ENCODE results near the gene ZNF474. TPM values are rescaled to one million over a fixed set of nuclear protein-coding genes. Genes with fewer than 3 reads are reported as not detected.

Gene ZNF474
- total and polyA plus RNA-seq, 2 of the 4 experiments (the other 2 are of a cell fraction) = 0.24 to 0.54 TPM

DNA sequence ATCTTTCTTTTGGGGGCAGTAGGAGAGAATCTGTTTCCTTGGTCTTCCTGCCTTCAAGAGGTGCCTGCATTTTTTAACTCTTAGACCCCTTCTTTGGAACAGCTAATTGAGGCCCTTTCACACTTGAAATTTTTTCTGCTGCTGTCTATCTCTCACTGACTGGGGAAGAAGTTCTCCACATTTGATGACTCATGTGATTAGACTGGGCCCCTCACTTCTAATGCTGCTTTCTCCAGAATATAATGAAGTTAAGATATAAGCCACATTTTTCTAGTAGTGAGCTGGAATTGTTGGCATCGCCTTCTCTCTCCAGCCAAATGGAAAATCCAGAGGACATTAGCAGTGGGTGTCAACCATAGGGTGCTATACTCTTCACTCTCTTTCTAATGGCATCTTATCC lies 12.4 kb downstream of the ZNF474 start:
- dilution Hi-C loops (cut with HindIII; ENCODE audit: low sequenced_read_pairs, unreplicated experiment) = no loop called here
- no TSS peak for BruUV-seq (replicated peaks)
- peak; percentile 56 for ATAC-seq (ENCODE audit: low read depth)
- H4K20me1 ChIP-seq (ENCODE audit: insufficient read depth, low read length) = no peaks in the 10 kb centered on the region
- POLR2A ChIA-PET (ENCODE audit: unreplicated experiment) = no interaction called here
- CTCF ChIA-PET = interaction anchor here (0.8 kb wide), 1 partner anchor 16 kb away, joined by 3 read pairs; no protein-coding TSS in a partner anchor
- in situ Hi-C loops (cut with MboI; ENCODE audit: low sequenced_read_pairs) = no loop called here
- TF ChIP-seq, protein P1, sequence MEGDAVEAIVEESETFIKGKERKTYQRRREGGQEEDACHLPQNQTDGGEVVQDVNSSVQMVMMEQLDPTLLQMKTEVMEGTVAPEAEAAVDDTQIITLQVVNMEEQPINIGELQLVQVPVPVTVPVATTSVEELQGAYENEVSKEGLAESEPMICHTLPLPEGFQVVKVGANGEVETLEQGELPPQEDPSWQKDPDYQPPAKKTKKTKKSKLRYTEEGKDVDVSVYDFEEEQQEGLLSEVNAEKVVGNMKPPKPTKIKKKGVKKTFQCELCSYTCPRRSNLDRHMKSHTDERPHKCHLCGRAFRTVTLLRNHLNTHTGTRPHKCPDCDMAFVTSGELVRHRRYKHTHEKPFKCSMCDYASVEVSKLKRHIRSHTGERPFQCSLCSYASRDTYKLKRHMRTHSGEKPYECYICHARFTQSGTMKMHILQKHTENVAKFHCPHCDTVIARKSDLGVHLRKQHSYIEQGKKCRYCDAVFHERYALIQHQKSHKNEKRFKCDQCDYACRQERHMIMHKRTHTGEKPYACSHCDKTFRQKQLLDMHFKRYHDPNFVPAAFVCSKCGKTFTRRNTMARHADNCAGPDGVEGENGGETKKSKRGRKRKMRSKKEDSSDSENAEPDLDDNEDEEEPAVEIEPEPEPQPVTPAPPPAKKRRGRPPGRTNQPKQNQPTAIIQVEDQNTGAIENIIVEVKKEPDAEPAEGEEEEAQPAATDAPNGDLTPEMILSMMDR (conservative IDR thresholded peaks at IDR 0.05; ENCODE audit: low read depth, low read length) = no peak
- no peak for TF ChIP-seq MXI1 (IDR thresholded peaks at IDR 0.05; ENCODE audit: borderline replicate concordance, low read depth, low read length)
- TF ChIP-seq MAFK (IDR thresholded peaks at IDR 0.05; ENCODE audit: low read depth, low read length) = peak; percentile 55
- peak; percentile 67; the same call in 1 of the 2 replicates for TF ChIP-seq FOS (IDR thresholded peaks at IDR 0.05; ENCODE audit: low read depth, low read length)
- peak overlapping the region; percentile 64; the same call in 1 of the 2 replicates for H3K23ac ChIP-seq (ENCODE audit: low read depth, low read length)
- H2AFZ ChIP-seq (replicated peaks; ENCODE audit: low read length, poor library complexity) = no peak overlapping the region
- peaks cover 11% of the 10 kb centered on the region for H3K9me1 ChIP-seq (ENCODE audit: insufficient read depth, low read length)
- peak overlapping the region; percentile 92 for H2BK5ac ChIP-seq (ENCODE audit: low read depth, low read length, poor library complexity, severe bottlenecking)
- peak overlapping the region; percentile 61 for H3K14ac ChIP-seq (replicated peaks; ENCODE audit: low read depth, low read length)
- no peak overlapping the region for H2AK9ac ChIP-seq (replicated peaks; ENCODE audit: low read depth, low read length, poor library complexity)
- H3K9me3 ChIP-seq (ENCODE audit: control insufficient read depth, insufficient read depth, low read length) = no peaks in the 10 kb centered on the region
- no peaks in the 10 kb centered on the region for H3K27me3 ChIP-seq (ENCODE audit: control insufficient read depth, insufficient read depth, low read length)
- peak overlapping the region; percentile 68; the same call in 1 of the 2 replicates for H3K4me2 ChIP-seq (ENCODE audit: low read depth, low read length)
- no peaks in the 10 kb centered on the region for H3K36me3 ChIP-seq (ENCODE audit: control insufficient read depth, insufficient read depth, low read length)
- peak overlapping the region; percentile 41; the same call in 1 of the 2 replicates for H3K27ac ChIP-seq (ENCODE audit: insufficient read depth, low read length)
- 0 out of 4 replicates have a peak, but pooled peaks cover 0 to 5% of the 10 kb centered on the region in 2 experiments for H3K79me1 ChIP-seq (ENCODE audit: low read depth in 1 of 2, low read length in 2 of 2)
- peak overlapping the region; percentile 10 to 12; a peak in 3 of 4 replicates for H4K8ac ChIP-seq (ENCODE audit: low read depth in 2 of 2, low read length in 2 of 2)
- no peak overlapping the region for H3K9ac ChIP-seq (ENCODE audit: low read depth, low read length)
- intact Hi-C loops (cut with micrococcal nuclease) = no loop called here
- peak overlapping the region; percentile 79; the same call in 1 of the 2 replicates for H3K18ac ChIP-seq (ENCODE audit: low read depth, low read length)
- no peak overlapping the region for H3K56ac ChIP-seq (ENCODE audit: extremely low read depth, insufficient read depth, low read length)
- peaks cover 10% of the 10 kb centered on the region; the same call in 1 of the 2 replicates for H3K4me1 ChIP-seq (ENCODE audit: control insufficient read depth, insufficient read depth, low read length)
- peak overlapping the region; percentile 21 for H2BK120ac ChIP-seq (ENCODE audit: low read depth, low read length)
- H2BK15ac ChIP-seq (ENCODE audit: low read depth, low read length) = 0 out of 3 replicates have a peak overlapping the region, but pooled peaks have one; percentile 38
- H3K4me3 ChIP-seq (ENCODE audit: insufficient read depth, low read depth, low read length) = no peak overlapping the region
- peak overlapping the region; percentile 17; the same call in 1 of the 2 replicates for H4K91ac ChIP-seq (ENCODE audit: insufficient read depth, low read depth, low read length)
- peak; percentile 61 for DNase-seq
- peak overlapping the region; percentile 54; the same call in 1 of the 2 replicates for H2AK5ac ChIP-seq (ENCODE audit: low read depth, low read length)
- WGBS, 2 experiments (ENCODE audit: extremely low coverage in 2 of 2, insufficient read length in 1 of 2) = no CpG with 5 or more reads among the region's 1 CpG
- H2BK20ac ChIP-seq (ENCODE audit: low read depth, low read length) = peak overlapping the region; percentile 22; the same call in 1 of the 2 replicates
- peak overlapping the region; percentile 79 for H3K4ac ChIP-seq (ENCODE audit: low read depth, low read length)
- no peak overlapping the region for H4K5ac ChIP-seq (ENCODE audit: low read depth, low read length)
